GM19240 (cell line): ENCODE data around the gene PABPN1L.
"Not testable (repeated sequence)": the region's sequence is repeated elsewhere in the genome, so short reads cannot be mapped to it uniquely, and the experiment has no call there.

Experiments used
- DNase-seq: peaks from one replicate; pipeline ENCODE4 v3.0.0; 2011; ENCODE audit warnings: low spot score; ENCODE audit not compliant: insufficient read length

Gene PABPN1L

GRCh38 chr16:88901718-88902337 is 35.4 kb upstream of the PABPN1L start:
- DNase-seq: no peak

DNA sequence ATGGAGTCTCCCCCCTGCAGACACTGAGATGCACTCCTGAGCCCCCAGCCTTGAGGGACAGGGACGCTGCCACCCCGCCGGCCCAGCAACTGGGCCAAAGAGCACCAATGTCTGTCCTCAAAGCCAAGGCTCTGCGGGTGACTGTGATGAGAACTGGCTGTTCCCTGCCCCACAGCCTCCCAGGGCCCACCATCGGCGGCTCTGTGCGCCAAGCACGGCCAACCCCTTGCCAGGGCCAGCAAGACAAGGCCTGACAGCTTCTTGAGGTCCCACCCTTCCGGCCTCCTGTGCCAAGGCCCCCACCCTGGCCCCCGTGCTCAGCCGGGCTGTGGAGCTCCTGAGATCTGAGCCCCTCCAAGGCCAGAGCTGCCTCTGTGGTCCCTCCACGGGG is 34.2 kb upstream of the PABPN1L start:
- no peak for DNase-seq

GRCh38 chr16:88899901-88900661 is 33.6 kb upstream of the PABPN1L start:
- no peak for DNase-seq

DNA sequence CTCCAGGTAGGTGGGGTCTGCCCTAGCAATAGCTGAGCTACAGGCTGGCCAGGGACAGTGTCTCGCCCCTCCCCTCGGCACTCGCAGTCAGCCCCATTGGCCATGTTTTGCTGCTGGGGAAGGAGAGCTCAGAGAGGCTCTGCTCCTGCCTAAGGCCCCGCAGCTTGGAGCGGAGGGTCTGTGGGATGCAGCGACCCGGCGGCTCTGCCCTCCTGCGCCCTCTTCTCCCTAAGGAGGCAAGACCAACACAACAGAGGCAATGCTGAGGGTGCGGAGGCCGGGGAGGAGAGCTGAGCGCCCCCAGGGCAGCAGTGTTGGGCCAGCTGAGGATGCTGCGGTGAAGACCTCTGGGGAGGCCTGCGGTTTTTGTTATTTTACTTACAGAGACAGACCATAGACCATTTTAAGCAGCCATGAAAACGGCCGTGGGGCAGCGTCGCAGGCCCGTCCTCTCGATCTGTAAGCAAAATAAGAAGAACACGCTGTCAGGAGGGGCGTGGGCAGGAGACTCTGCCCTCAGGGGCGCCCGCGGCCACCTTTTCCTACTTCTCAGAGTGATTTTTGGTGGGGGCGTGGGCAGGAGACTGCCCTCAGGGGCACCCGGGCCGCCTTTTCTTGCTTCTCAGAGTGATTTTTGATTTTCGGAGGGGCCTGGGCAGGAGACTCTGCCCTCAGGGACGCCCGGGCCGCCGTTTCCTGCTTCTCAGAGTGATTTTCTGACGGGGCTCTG is 31.4 kb upstream of the PABPN1L start:
- no peak for DNase-seq

GRCh38 chr16:88896238-88897070 is 30.0 kb upstream of the PABPN1L start:
- DNase-seq: no peak

GRCh38 chr16:88895335-88895734 is 28.9 kb upstream of the PABPN1L start:
- DNase-seq: no peak

DNA sequence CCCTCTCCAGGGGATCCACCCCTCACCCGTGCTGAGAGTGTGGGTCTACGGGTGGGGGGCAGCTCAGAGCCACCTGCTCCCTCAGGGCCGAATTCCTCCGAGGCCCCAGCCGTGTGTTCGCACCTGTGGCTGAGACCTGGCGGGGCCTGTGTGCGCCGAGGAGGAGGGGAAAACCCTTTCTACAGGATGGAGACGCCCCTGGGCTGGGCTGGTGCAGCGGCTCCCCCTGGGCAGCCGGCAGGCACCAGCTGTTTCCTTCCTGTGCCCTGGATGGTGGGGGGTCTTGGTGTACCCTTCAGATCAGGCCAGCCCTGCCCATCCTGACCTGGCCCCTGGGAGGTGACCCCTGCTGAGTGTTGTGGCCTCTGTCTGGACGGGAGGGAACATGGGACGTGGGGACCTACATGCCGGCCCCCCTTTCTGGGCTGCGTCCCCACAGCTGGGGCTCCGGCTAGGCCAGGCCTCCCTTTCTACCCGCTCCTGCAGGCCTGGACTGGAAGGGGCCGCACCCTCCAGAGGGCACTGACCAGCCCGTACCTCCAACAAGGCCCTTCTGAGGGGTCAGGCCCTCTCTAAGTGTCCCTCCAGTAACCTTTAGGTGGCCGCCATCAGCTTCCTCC is 28.3 kb upstream of the PABPN1L start:
- DNase-seq: no peak

- not testable (repeated sequence) for DNase-seq
Observed at GRCh38 chr16:88894266-88894665, 27.8 kb upstream of the PABPN1L start.

DNA sequence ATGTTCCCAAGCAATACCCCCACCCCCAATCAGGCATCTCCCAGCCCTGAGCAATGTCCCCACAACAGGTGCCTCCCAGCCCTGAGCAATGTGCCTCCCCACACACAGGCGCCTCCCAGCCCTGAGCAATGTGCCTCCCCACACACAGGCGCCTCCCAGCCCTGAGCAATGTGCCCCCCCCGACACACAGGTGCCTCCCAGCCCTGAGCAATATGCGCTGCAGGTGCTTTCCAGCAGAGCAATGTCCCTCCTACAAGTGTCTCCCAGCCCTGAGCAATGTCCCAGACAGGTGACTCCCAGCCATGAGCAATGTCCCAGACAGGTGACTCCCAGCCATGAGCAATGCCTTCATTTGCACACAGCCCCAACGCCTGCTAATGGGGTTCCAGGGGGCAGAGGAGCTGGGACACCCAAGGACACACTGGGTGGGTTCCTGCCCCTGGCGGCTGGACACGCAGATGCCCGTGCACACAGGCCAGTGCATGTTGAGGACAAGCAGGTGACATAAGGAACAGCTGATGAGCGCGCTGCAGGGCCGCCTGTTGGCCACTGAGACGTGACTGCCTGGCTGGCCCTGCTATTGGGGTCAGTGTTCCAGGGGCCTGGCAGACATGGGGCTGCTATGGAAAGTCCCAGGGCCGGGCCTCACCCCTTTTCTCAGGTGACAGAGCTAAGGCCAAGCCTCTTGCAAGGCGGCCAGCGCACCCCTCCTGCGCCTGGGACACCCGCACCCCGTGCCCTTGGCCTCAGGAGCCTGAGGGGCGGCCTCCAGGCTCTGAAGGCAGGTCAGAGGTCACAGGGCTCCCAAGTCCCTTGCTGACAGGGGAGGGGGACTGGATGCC is 26.9 kb upstream of the PABPN1L start:
- no peak for DNase-seq

GRCh38 chr16:88892065-88892464 is 25.6 kb upstream of the PABPN1L start:
- DNase-seq: no peak

GRCh38 chr16:88891083-88891482 is 24.6 kb upstream of the PABPN1L start:
- DNase-seq: no peak

GRCh38 chr16:88889702-88890352 is 23.4 kb upstream of the PABPN1L start:
- DNase-seq: not testable (repeated sequence)

- DNase-seq: no peak
Observed at GRCh38 chr16:88888461-88889387, 22.3 kb upstream of the PABPN1L start.

GRCh38 chr16:88888057-88888456 is 21.6 kb upstream of the PABPN1L start:
- no peak for DNase-seq

DNA sequence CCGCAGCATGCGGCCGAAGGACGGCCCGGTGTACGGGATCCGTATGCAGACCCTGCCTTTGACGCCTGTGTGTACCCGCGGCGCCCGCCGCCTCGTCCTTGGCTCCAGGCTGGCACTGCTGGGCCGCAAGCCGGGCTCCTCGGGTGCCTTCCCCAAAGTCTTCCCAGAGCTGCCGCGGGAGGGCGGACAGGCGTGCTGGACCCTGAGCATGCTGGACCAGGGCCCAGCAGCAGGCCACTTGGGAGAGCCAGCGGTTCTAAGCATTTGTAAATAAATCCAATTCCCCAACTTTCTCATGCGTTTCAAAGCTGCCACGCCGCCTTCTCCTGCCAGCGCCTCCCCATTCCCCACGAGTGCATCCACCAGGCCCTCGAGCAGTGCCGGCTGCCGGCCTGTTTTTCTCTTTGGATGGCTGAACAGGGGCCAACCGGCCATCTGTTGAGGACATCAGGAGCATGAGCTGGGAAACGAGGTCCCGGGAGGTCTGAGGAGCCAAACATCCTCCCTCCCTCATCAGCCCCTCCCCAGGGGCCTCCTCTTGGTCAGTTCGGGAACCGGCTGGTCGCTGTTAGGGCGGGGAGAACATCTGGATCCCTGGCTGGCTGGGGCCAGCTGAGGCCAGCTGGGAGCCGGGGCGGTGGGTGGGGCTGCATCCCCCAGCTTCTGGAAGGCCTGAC is 20.5 kb upstream of the PABPN1L start:
- DNase-seq: no peak

- no peak for DNase-seq
Observed at GRCh38 chr16:88886420-88886844, 20.0 kb upstream of the PABPN1L start.

- DNase-seq: no peak
Observed at GRCh38 chr16:88885693-88886280, 19.3 kb upstream of the PABPN1L start.
